ENCODE data around the gene FAM47E.

Gene FAM47E

DNA sequence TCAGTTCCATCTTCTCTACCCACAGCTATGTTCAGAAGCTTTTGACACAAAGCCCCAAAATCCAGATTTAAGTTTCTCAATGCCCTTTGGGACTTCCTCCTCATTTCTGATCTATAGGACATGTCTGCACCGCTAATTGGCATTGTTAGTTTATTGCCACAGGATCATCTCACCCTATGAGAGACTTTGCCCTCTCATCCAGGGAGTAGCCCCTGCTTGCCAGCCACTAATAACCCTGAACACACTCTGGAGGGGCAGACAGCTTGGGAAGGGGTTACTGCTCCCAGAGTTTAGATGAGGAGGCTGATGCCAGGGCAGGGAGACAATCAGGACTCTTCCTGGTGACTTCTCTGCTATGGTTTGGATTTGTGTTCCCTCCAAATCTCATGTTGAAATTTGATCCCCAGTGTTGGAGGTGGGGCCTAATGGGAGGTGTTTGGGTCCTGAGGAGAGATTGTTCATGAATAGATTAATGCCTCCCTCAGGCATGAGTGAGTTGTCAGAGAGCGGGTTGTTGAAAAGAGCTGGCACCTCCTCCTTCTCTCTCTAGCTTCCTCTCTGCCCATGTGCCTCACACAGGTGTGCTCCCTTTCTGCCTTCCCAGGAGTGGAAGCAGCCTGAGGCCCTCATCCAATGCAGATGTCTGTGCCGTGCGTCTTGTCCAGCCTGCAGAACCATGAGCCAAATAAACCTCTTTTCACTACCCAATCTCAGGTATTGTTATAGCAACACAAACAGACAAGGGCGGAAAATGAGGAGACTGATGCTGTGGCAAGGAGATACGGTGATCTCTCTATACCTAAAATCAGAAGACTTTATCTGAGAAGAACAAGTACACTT is 34.3 kb upstream of the FAM47E start:
- no peak for TF ChIP-seq EZH2phosphoT487 (IDR thresholded peaks at IDR 0.05; ENCODE audit: low read depth)
- TF ChIP-seq, protein P1, sequence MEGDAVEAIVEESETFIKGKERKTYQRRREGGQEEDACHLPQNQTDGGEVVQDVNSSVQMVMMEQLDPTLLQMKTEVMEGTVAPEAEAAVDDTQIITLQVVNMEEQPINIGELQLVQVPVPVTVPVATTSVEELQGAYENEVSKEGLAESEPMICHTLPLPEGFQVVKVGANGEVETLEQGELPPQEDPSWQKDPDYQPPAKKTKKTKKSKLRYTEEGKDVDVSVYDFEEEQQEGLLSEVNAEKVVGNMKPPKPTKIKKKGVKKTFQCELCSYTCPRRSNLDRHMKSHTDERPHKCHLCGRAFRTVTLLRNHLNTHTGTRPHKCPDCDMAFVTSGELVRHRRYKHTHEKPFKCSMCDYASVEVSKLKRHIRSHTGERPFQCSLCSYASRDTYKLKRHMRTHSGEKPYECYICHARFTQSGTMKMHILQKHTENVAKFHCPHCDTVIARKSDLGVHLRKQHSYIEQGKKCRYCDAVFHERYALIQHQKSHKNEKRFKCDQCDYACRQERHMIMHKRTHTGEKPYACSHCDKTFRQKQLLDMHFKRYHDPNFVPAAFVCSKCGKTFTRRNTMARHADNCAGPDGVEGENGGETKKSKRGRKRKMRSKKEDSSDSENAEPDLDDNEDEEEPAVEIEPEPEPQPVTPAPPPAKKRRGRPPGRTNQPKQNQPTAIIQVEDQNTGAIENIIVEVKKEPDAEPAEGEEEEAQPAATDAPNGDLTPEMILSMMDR (IDR thresholded peaks at IDR 0.05; ENCODE audit: low read depth, low read length), result no peak
- Histone ChIP-seq H3K4me3 (ENCODE audit: low read length) (no peak overlapping the region), H3K27ac (ENCODE audit: low read length) (no peak overlapping the region), H2AFZ (ENCODE audit: low read depth, low read length) (no peak overlapping the region), H3K4me2 (ENCODE audit: low read length) (no peak overlapping the region), H3K4me1 (ENCODE audit: low read length) (peaks cover 27% of the 10 kb centered on the region), H4K20me1 (ENCODE audit: insufficient read depth, low read length) (no peaks in the 10 kb centered on the region), H3K36me3 (replicated peaks; ENCODE audit: low read depth, low read length) (no peaks in the 10 kb centered on the region), H3K27me3 (ENCODE audit: low read depth, low read length) (peaks cover 30% of the 10 kb centered on the region), H3K9ac (ENCODE audit: low read length) (no peak overlapping the region), H3K79me2 (ENCODE audit: low read length) (no peaks in the 10 kb centered on the region), H3K9me3 (ENCODE audit: insufficient read depth, low read length) (no peaks in the 10 kb centered on the region)

DNA sequence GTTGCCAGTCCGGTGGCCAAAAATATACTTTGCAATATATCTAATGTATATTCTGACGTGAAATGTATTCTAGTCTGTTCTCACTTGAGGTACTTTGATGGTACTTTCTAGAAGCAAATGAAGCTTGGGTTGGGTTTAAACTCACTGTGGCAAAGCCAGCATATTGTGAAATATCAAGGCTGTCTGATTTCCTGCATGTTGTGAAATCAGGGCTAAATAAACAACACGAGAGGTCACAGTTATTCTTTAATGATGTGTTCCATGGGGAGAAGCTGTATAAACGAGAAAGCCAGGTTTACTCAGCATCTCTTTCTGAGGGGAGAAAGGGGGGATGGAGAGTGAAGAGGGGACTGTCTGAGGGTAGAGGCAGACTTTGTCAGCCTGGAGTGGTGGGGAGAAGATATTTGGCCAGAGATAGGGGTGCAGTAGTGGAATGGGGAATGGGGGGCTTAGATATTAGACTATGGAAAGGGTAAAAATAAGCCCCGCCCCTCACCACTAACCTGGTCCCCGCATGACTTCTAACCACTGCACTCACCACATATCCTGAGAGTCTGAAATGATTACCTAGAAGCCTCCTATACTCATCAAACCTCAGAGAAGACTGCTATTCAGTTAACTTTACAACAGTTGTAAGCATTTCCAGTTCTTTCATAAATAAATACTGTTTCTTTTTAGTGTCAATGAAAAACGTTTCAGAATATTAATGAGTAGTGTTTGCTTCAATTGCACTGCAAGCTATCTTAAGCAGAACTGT is 32.0 kb upstream of the FAM47E start:
- Histone ChIP-seq H3K27me3 (ENCODE audit: low read depth, low read length) (peaks cover 30% of the 10 kb centered on the region), H3K4me1 (ENCODE audit: low read length) (peaks cover 15% of the 10 kb centered on the region), H4K20me1 (ENCODE audit: insufficient read depth, low read length) (no peaks in the 10 kb centered on the region), H3K36me3 (replicated peaks; ENCODE audit: low read depth, low read length) (no peaks in the 10 kb centered on the region), H3K9ac (ENCODE audit: low read length) (no peak overlapping the region), H3K27ac (ENCODE audit: low read length) (no peak overlapping the region), H2AFZ (ENCODE audit: low read depth, low read length) (no peak overlapping the region), H3K4me3 (ENCODE audit: low read length) (no peak overlapping the region), H3K4me2 (ENCODE audit: low read length) (no peak overlapping the region), H3K9me3 (ENCODE audit: insufficient read depth, low read length) (no peaks in the 10 kb centered on the region), H3K79me2 (ENCODE audit: low read length) (no peaks in the 10 kb centered on the region)
- TF ChIP-seq, protein P1 (IDR thresholded peaks at IDR 0.05; ENCODE audit: low read depth, low read length), result no peak
- TF ChIP-seq EZH2phosphoT487 (IDR thresholded peaks at IDR 0.05; ENCODE audit: low read depth), result no peak

DNA sequence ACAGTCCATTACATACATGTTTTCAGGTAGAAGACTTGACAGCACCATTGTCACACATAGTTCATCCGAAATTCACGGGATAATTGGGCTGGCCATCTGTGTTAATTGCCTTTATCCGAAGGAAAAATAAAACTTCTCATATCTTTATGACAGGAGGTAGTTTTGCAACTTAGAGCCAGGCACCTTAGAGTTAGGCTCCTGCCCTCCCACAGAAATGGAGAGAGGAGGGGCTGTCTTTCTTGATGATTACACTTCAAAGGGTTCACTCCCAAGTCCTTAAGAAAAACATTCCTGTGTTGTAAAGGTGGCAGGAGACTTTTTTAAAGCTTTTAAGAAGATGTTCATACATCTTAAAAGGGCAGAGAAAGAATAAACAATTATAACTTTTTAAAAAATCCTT is 27.4 kb upstream of the FAM47E start:
- Histone ChIP-seq H3K27ac (ENCODE audit: low read length) (no peak overlapping the region), H3K79me2 (ENCODE audit: low read length) (no peaks in the 10 kb centered on the region), H3K36me3 (replicated peaks; ENCODE audit: low read depth, low read length) (no peaks in the 10 kb centered on the region), H3K4me2 (ENCODE audit: low read length) (no peak overlapping the region), H2AFZ (ENCODE audit: low read depth, low read length) (no peak overlapping the region), H3K9me3 (ENCODE audit: insufficient read depth, low read length) (no peaks in the 10 kb centered on the region), H3K4me3 (ENCODE audit: low read length) (no peak overlapping the region), H3K4me1 (ENCODE audit: low read length) (no peaks in the 10 kb centered on the region), H3K27me3 (ENCODE audit: low read depth, low read length) (no peaks in the 10 kb centered on the region), H4K20me1 (ENCODE audit: insufficient read depth, low read length) (no peaks in the 10 kb centered on the region), H3K9ac (ENCODE audit: low read length) (no peak overlapping the region)
- TF ChIP-seq EZH2phosphoT487 (IDR thresholded peaks at IDR 0.05; ENCODE audit: low read depth), result no peak
- TF ChIP-seq, protein P1 (IDR thresholded peaks at IDR 0.05; ENCODE audit: low read depth, low read length), result no peak

DNA sequence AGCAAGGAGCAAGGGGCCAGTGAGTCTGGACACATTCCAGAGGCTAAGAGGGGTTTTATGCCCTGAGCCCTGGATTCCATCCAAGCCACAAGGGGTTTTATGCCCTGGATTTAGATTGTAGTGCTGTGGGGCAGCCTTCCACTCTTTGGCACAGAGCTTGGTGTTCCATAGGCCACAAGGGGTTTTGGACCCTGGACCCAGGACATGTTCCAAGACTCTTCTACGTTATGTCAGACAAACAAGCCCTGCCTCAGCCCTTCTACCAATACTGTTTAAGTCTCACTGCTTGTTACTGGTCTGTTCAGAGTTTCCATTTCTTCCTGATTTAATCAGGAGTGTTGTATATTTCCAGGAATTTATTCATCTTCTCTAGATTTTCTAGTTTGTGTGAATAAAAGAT is 25.1 kb upstream of the FAM47E start:
- no peak overlapping the region for H3K4me3 ChIP-seq (ENCODE audit: low read length)
- H3K9ac ChIP-seq (ENCODE audit: low read length), result no peak overlapping the region
- H3K36me3 ChIP-seq (replicated peaks; ENCODE audit: low read depth, low read length), result no peaks in the 10 kb centered on the region
- H3K4me1 ChIP-seq (ENCODE audit: low read length), result no peaks in the 10 kb centered on the region
- H3K27ac ChIP-seq (ENCODE audit: low read length), result no peak overlapping the region
- TF ChIP-seq EZH2phosphoT487 (IDR thresholded peaks at IDR 0.05; ENCODE audit: low read depth), result no peak
- TF ChIP-seq, protein P1 (IDR thresholded peaks at IDR 0.05; ENCODE audit: low read depth, low read length), result no peak
- no peak overlapping the region for H3K4me2 ChIP-seq (ENCODE audit: low read length)
- no peaks in the 10 kb centered on the region for H3K79me2 ChIP-seq (ENCODE audit: low read length)
- no peaks in the 10 kb centered on the region for H4K20me1 ChIP-seq (ENCODE audit: insufficient read depth, low read length)
- no peaks in the 10 kb centered on the region for H3K9me3 ChIP-seq (ENCODE audit: insufficient read depth, low read length)
- no peaks in the 10 kb centered on the region for H3K27me3 ChIP-seq (ENCODE audit: low read depth, low read length)
- H2AFZ ChIP-seq (ENCODE audit: low read depth, low read length), result no peak overlapping the region

All from OCI-LY3 (cell line).